GM21381 (cell line): ENCODE data around the gene FCHO2.

Experiments
- ATAC-seq: cut with Tn5 transposase; IDR thresholded peaks from one replicate; pipeline ENCODE4 v1.9.1; 2021; ENCODE audit warnings: mild to moderate bottlenecking, moderate library complexity; ENCODE audit not compliant: unreplicated experiment

Gene FCHO2

DNA sequence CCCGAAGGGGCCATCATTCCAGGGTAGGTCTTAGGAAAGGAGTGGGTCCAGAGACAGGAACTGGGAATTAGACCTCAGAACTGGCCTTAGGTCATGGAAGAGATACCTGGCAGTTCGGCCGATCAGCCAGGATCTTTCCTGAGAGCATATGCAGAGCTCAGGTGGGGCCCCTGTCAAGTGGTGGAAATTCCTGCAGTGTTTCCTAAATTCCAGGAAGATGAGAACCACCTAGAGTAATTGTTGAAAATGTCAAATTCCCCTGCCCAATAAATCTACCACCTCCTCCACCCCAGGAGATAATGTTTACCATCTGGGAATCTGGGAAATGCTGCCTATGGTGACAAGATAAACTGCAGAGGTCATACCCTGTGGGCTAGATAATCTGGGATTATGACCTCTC is 179.2 kb downstream of the FCHO2 start:
- ATAC-seq, result no peak

DNA sequence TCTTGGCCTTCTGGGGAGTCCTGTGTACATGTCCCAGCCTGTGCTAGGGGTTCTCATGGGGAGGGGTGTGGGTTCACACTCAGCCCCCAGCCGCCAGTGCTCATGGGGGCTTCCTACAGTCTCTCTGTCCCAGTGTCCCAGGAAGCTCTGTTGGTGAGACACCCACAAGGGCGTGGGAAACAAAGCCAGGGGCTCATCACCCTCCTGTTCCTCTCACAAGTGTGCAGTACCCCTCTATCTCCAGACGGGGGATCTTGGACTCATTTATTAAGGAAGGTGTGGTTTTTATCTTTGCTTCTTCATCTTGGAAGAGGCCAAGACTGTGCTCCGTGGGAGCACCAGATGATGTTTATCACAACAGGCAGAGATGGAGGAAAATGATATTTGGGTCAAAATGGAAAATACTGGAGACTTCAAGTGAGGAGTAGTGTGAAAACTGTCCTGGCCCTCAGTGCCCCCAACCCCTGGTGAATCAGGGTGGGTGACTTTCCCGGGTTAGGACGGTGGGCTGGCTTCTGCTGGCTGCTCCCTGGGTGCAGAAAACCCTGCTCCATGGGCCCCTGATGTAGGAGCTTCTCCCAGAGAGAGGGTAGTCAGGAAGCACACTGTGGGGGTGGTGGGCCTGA is 179.7 kb downstream of the FCHO2 start:
- no peak for ATAC-seq

DNA sequence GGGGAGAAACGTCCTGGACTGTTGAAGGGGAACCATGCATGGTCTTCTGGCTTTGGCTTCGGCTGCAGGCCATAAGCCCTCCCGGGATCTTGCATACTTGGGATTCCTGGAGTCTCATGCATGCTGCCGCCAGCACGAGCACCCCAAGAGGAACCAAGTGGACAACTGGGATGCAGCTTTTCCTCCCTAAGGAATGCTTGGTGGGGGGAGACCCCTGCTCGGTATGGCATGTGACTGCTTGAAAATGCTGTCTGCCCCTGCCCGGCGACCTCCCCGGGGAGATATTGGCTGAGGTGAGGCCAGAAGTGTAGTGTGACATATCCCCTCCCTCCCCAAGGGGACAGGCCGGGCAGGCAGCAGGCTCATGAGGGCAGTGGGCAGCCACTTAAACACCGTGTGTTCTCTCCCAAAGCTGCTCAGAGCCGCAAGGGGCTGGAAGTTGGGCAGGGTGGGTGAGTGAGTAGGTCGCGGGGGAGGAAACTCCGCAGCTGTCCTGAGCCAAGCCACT is 180.3 kb downstream of the FCHO2 start:
- ATAC-seq, result no peak

- ATAC-seq, result no peak
These were observed 182.0 kb downstream of the FCHO2 start for GRCh38 chr5:73137563-73138530.

DNA sequence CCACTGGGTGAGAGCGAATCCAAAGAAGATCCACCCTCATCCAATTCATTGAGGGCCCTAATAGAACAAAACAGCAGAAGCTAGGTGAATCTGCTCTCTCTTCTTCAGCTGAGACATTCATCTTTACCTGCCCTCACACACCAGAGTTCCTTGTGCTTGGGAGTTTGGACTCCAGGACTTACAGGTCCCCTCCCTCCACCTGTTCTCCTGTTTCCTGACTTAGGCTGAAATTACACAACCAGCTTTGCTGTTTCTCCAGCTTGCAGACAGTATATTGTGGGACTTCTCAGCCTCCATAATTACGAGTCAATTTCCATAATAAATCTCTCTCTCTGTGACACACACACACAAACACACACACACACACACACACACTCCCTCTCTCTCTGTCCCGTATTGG is 183.6 kb downstream of the FCHO2 start:
- ATAC-seq, result no peak
